GM21737 (cell line): ENCODE results near the gene WDR64.

Experiments
- ATAC-seq: cut with Tn5 transposase; IDR thresholded peaks from one replicate; pipeline ENCODE4 v1.9.1; 2021; ENCODE audit warnings: mild to moderate bottlenecking, moderate library complexity; ENCODE audit not compliant: unreplicated experiment

The WDR64 gene

GRCh38 chr1:241836941-241837340 lies 184.9 kb downstream of the WDR64 start:
- ATAC-seq = no peak

GRCh38 chr1:241837416-241837815 lies 185.3 kb downstream of the WDR64 start:
- no peak for ATAC-seq

GRCh38 chr1:241837901-241838300 lies 185.8 kb downstream of the WDR64 start:
- ATAC-seq = no peak

- ATAC-seq = no peak
Observed at GRCh38 chr1:241838897-241839296, 186.8 kb downstream of the WDR64 start.

GRCh38 chr1:241839369-241839979 lies 187.4 kb downstream of the WDR64 start:
- no peak for ATAC-seq

- no peak for ATAC-seq
Observed at GRCh38 chr1:241840164-241840563, 188.1 kb downstream of the WDR64 start.

- ATAC-seq = no peak
Observed at GRCh38 chr1:241841691-241842090, 189.6 kb downstream of the WDR64 start.

- no peak for ATAC-seq
Observed at GRCh38 chr1:241842565-241842964, 190.5 kb downstream of the WDR64 start.

GRCh38 chr1:241844593-241844992 lies 192.5 kb downstream of the WDR64 start:
- no peak for ATAC-seq

GRCh38 chr1:241846375-241846774 lies 194.3 kb downstream of the WDR64 start:
- no peak for ATAC-seq

GRCh38 chr1:241846862-241847539 lies 194.9 kb downstream of the WDR64 start:
- ATAC-seq = no peak

GRCh38 chr1:241847540-241847795 lies 195.4 kb downstream of the WDR64 start:
- no peak for ATAC-seq

- peak; percentile 97 for ATAC-seq
Observed at GRCh38 chr1:241847796-241848685, 196.0 kb downstream of the WDR64 start, which contains the start of gene EXO1. EXO1 (plus strand) TSS chr1:241848204; CDS start chr1:241850426, 2,222 bp downstream.

GRCh38 chr1:241848686-241849344 lies 196.7 kb downstream of the WDR64 start:
- no peak for ATAC-seq

- ATAC-seq = no peak
Observed at GRCh38 chr1:241849345-241849695, 197.2 kb downstream of the WDR64 start.
